Erythroblast (primary cell): Measurements from ENCODE around the gene SLC5A1.

Source experiments
- GATA1 ChIP-seq: IDR thresholded peaks from 2 replicates; pipeline ENCODE4 v1.6.1; 2011; ENCODE audit warnings: low read depth, mild to moderate bottlenecking, control low read depth, low read length, moderate library complexity
- POLR2A ChIP-seq: IDR thresholded peaks from 2 replicates; pipeline ENCODE4 v1.6.1; 2011; ENCODE audit warnings: mild to moderate bottlenecking, low read length

GRCh38 chr22:32142600-32142999, 99.5 kb downstream of the SLC5A1 start:
- TF ChIP-seq POLR2A (no peak), GATA1 (no peak)
